NK-92 (cell line): Measurements from ENCODE around the gene BBIP1.

ENCODE experiments used
- DNase-seq: peaks from one replicate; lab custom pipeline; 2025; ENCODE audit not compliant: unreplicated experiment; lab: John Stamatoyannopoulos, UW

BBIP1 gene

GRCh38 chr10:110918643-110919348, at the start of gene BBIP1:
BBIP1 (minus strand) TSS chr10:110919180; CDS start chr10:110918157, 1,023 bp downstream.
- DNase-seq: no peak

- no peak for DNase-seq
These were observed 48.7 kb upstream of the BBIP1 start for GRCh38 chr10:110967645-110968044.

GRCh38 chr10:110967009-110967630, 48.1 kb upstream of the BBIP1 start:
- no peak for DNase-seq

GRCh38 chr10:110966146-110966545, 47.2 kb upstream of the BBIP1 start:
- DNase-seq: no peak

- no peak for DNase-seq
These were observed 46.2 kb upstream of the BBIP1 start for GRCh38 chr10:110965216-110965615.

GRCh38 chr10:110964681-110965080, 45.7 kb upstream of the BBIP1 start:
- no peak for DNase-seq

GRCh38 chr10:110963162-110963561, 44.2 kb upstream of the BBIP1 start:
- DNase-seq: no peak

GRCh38 chr10:110962443-110962842, 43.5 kb upstream of the BBIP1 start:
- no peak for DNase-seq

GRCh38 chr10:110960333-110960712, 41.3 kb upstream of the BBIP1 start:
- no peak for DNase-seq

- DNase-seq: no peak
These were observed 40.7 kb upstream of the BBIP1 start for GRCh38 chr10:110959379-110960332.

GRCh38 chr10:110957606-110958005, 38.6 kb upstream of the BBIP1 start:
- DNase-seq: no peak

- DNase-seq: no peak
These were observed 32.4 kb upstream of the BBIP1 start for GRCh38 chr10:110951381-110951780.

GRCh38 chr10:110947061-110947595, 28.1 kb upstream of the BBIP1 start:
- no peak for DNase-seq

- no peak for DNase-seq
These were observed 27.5 kb upstream of the BBIP1 start for GRCh38 chr10:110946496-110946895.

- DNase-seq: no peak
These were observed 25.9 kb upstream of the BBIP1 start for GRCh38 chr10:110944792-110945396.

- no peak for DNase-seq
These were observed 20.4 kb upstream of the BBIP1 start for GRCh38 chr10:110939419-110939818.

- no peak for DNase-seq
These were observed 17.8 kb upstream of the BBIP1 start for GRCh38 chr10:110936757-110937156.

- DNase-seq: no peak
These were observed 13.7 kb upstream of the BBIP1 start for GRCh38 chr10:110932505-110933180.

- no peak for DNase-seq
These were observed 12.9 kb upstream of the BBIP1 start for GRCh38 chr10:110931769-110932381.

- no peak for DNase-seq
These were observed 8.5 kb upstream of the BBIP1 start for GRCh38 chr10:110927461-110927860.
